AG20443 (cell line): Measurements from ENCODE around the gene SH2D3A.

Experiments used
- DNase-seq: peaks from one replicate; pipeline ENCODE4 v3.0.0; 2012; ENCODE audit warnings: low spot score, mixed read lengths

Gene SH2D3A

DNA sequence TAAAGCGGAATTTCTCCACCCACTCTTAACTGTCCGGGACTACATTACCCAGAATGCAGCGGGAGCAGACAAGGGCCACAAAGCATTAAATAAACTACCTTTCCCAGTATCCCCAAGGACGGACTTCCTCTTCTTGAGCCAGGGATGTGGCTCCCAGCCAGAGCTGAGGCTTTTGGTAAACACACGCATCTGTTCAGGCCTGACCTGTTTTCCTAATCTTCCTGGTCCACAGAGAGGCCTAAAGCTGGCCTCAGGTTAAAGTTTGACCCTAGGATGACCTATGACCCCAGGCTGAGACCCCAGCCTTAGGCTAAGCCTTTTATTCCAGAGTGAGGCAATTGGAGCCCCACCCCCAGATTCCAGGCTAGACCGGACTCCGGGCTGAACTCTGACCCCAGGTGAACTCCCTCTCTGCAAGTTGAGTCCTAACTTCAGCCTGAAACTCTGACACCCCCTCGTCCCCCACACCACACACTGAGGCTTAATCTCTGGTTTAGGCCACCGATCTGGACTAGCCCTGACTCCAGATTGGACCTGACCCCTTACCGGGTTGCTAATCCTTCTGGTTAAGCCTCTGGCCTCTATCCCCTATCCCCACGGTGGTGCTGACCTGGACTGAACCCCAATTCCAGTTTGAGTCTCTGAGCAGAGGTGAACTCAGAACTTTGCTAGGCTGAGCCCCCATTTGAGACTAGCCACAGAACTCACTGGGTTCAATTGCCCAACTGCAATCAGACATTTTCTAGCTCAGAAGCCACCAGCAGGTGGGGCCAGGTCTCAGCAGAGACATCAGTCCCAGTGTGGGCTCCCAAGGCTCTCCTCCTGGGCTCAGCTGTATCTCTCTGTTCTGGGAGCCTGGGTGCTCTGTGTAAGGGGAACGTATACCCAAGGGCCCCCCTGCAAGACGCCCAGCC, 29.1 kb downstream of the SH2D3A start:
- peak; percentile 62 for DNase-seq

DNA sequence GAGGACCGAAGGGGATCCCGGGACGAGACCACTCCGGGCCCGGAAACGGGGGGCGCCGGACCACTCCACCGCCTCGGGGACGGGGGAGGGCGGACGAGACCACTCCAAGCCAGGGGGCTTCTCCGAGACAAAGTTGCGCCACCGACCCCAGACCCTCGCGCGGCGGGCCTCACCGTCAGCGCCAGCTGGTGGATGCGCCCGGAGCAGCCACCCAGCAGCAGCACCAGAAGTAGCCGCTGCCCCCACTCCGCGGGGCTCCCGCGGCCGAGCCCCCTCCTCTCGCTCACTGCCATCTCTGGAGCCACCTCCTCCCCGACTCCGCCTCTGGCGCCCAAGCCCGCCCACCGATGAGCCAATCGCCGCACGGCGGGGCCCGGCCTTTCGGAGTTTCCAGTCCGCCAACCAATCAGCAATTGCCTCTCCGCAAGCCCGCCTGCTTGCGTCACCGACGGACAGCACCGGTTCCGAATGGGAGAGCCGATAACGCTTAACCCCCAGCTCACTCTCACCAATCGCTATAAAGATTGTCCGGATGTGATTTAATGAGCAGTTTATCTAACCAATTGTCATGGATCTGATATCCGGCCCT, 29.9 kb downstream of the SH2D3A start, which contains the start of gene GPR108:
Gene GPR108 (minus strand): TSS at position 297 of the 589 bp plus-strand sequence. CDS start 4 bp downstream, at position 293.
- peak; percentile 99 for DNase-seq

DNA sequence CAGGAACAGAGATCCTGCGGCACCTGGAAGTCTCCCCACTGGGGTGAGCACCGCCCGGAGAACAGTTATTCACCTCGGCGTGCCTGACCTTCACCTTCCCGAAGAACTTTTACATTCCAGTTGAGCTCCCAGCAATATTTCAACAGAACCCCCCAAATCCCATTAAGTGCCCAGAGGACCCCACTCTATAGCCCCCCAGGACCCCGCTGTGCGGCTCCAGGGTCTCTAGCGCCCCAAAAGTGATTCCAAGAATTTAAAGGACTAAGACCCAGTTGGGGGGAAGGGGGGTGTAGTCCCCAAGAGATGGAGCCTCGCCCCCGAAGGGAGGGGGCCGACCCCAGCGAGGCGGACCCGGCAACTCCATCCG, 30.3 kb downstream of the SH2D3A start:
- DNase-seq: no peak

DNA sequence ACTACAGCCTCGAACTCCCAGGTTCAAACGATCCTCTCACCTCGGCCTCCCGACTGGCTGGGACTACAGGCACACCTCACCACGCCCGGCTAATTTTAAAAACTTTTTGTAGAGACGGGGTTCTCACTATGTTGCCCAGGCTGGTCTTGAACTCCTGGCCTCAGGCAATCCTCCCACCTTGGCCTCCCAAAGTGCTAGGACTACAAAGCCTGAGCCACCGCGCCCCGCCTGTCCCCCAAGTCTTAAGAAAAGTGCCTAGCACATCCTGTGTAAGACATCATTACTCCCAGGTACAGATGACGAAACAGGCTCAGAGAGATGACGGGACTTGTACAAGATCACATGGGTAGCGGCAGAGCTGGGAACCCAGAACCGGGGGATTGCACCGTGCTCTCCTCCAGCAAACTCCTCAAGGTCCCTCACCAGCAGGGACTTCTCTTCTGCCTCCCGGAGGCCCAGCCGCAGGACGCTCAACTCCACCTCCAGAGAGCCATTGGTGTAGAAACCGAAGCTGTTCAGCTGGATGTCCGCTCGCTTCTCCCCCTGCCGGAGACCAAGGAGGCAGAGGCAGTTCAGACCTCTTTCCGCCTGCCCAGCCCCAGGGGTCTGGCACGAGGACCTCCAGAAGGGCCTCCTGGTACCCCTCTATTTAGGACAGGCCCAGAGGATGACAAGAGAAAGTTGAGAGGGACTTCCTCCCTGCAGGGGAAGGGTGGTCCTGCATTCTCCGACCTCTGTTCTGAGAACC, 30.9 kb downstream of the SH2D3A start:
- peak; percentile 86 for DNase-seq

DNA sequence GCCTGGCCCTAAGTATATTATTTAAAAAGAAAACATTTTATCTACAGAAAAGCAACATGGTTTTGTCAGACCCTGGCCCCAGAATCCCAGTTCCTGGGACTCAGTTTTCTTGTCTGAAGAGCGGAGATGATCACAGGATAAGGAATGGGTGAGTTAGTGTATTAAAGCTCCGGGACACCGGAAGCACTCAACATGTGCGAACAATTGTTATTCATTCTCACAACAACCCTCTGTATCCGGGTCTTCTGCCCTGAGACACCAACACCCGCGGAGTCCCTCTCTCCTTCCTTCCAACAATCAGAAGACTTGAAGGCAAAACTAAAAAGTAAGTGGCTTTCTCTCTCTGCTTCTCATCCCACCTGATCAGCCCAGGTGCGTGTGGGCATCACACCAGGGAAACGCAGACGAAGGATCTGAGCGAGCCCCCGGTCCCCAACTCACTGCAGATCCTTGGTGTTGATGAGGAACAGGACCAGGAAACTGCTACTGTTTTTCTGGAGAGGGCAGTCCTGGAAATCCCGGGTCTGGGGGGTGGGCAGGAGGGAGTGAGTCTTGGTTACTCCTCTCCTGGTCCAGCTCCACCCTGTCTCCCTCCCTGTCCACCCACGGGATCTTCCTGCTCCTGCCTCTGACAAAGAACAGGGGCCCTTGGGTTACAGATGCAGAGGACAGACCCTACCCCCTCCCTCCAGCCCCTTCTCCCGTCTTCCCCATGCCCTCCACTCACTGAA, 31.9 kb downstream of the SH2D3A start:
- no peak for DNase-seq

DNA sequence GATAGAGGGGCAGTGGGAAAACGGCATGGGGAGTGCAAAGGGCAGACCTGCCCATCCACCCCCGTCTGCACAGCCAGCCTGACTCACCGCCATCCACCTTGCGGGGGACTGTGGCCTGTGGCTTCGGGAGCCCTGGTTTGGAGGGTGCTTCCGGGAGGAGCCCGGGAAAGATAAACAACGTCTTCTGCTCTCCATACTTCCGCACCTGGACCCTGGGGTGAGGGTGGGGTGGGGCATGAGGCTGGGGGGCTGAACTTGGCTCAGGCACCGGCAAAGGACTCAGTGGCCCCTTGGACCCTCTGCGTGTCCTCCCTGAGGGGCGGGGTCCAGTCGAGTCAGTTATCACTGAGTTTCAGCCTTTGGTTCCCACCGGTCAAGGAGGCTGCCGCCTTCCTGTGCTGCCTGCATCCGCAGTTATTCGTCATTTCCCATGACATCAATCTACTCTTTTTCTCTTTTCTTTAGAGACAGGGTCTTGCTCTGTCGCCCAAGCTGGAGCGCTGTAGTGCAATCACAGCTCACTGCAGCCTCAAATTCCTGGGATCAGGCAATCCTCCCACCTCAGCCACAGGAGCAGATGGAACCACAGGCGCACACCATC, 33.0 kb downstream of the SH2D3A start:
- DNase-seq: no peak

DNA sequence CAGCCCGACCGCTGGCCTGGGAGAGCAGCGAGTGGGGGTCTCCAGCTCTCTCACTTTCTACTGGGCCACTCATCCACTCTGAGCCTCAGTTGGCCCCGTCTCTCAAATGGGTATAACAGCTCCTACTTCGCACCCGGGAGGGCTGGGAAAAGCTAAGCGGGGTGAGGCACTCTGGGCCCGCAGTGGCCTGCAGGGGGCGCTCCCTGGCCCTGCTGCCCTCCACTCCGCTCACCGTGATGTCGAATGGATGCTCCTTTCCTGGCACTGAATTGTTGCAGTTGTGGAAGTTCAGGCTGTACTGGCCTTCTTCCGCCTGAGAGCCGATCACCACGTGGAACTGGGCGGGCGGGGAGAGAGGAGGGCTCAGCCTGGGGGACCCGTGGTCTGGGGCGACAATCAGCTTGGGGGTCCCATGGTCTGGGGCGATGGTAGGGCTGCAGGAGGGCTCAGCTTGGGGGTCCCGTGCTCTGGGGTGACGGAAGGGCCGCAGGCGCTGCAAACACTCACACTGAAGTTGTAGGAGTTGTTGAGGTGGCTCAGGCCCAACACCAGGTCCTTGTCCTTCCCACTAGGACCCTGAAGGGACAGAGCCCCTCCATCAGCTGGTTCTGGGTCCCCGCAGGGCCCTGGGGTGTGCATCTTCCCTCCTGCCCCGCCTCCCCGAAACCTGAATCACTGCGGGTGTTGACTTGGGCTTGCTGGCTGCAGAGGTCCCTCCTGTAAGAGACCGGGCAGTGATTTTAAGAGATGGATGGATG, 33.7 kb downstream of the SH2D3A start:
- DNase-seq: no peak

DNA sequence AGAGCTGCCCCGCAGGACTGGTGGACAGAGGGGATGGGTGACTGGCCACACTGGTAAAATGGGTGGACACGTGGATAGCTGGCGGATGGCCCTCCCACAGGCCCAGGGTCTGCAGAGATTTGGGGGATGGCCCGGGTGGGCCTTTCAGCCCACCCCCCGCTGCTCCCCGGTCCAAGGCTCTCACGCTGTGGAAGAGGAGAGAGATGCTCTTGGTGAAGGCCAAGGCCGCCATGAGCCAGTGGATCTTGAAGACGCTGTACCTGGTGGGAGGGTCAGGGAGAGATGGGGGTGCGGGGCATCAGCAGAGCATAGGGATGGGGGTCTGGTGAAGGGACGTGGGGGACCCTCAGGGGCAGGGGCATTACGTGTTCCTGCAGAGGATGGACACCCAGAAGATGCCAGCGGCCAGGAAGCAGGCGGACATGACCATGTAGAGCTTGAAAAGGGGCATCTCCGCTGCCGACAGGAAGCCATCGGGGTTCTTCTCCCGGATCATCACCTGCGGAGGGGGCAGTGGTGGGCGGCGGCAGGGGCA, 34.4 kb downstream of the SH2D3A start:
- DNase-seq: no peak

DNA sequence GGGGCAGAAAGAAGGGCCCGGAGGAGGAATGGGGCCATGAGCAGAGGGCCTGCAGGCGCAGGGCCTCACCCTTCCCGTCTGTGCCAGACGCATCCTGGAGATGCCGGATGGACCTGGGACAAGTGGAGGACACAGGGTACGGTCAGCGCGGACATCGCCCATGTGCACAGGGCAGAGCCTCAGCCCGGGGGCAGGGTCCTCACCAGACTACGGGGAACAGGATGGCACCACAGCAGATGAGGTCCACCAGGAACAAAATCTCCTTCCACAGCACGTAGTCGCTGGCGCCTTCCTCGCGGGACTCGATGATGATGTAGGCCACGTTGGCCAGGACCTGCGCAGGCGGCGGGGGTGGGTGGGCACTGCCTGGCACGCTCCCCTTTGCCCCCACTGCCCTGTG, 35.4 kb downstream of the SH2D3A start:
- DNase-seq: no peak

DNA sequence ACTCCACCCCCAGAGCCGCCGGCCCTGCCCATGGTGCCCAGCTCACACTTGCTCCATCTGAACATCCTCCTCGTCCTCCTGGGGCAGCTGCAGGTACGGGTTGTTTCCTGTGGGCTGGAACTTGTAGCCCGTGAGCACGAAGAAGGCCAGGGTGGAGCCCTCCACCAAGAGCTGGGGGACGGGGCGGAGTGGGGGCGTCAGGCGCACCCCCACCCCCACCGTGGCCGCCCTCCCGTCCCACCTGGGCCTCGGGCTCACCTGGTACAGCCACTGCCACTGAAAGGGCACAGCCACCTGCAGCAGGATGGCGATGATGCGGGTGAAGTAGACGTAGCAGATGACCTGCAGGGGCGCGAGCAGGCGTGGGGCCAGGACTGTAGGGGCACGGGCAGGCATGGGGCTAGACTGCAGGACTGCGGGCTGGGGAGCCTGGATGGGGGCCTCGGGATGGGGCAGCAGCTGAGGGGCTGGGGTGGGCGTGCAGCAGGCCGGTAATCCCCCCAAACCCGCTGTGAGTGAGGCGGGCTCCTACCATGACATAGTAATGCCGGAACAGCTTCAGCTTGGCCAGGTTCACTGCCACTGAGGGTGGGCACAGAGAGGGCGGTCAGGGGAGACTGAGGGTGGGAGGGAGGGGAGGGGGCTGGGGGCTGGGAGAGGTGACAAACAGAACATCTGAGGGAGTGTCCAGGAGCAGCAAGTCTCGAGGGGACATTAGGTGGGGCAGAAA, 36.1 kb downstream of the SH2D3A start:
- DNase-seq: no peak

DNA sequence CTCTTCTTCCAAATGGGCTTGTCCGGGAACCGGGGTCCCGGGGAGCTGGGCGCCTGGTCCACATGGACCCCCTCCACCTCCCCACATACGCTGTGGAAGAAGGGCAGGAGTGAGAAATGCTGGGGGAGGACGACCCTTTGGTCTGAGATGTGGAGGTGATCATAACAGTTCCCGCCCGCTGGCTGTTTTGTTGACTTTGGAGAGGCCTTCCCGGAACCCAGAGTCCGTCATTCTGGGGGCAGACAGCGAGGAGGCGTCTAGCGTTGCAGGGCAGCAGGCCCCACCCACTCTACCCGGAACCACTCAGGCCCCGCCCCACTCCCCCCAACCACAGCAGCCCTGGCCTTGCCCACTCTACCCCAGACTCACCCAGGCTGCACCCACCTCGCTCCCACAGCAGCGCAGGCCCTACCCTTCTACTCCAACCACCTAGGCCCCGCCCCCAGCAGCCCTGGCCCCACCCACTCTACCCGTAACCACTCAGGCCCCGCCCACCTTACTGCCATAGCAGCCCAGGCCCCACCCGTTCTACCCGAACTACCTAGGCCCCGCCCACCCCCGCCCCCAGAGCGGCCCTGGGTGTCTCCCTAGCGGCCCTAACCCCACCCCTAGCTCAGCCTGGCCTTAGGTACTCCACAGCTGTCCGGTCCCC, 37.0 kb downstream of the SH2D3A start:
- no peak for DNase-seq

DNA sequence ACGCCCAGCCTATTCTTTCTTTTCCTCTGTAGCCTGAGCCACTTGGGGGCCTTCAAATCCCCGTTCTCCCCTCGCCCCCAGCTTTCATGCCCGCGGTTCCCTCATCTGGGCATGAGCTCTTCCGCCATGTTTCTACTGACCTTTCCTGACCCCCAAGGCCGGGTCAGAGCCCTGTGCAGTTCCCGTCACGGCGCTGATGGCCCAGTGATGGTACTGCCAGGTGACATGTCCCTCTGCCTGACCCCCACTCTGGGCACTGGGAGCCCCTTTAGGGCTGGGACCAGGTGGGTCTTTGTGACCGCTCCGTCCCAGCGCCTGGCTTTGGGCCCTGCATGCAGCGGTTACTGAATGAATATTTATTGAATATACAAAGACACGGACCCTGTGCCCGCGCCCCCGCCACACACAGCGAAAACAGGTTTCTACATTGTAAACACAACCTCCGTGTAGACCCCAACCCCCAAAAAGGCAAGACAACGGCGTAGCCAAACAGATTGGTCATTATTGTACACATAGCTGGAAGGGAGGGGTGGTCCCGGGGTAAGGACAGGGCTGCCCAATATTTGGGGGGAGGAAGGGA, 37.6 kb downstream of the SH2D3A start:
- no peak for DNase-seq

DNA sequence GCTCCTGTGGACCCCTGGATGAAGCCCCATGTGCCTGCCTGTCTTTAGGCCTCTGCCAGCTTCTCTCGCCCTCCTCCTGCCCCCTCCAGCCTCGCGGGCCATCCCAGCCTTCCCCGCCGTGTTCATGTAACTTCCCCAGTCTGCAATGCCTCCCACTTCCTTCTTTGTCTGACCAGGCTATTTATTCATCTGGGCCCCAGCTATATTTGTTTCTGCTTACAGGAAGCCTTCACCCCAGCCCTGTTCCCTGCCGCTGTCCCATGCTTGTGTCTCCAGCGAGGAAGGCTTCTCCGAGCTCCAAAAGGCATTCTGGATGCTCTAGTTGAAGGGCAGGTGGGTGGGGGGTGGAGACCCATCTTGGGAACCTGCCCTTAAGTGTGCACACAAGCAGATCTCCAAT, 38.9 kb downstream of the SH2D3A start:
- DNase-seq: no peak

DNA sequence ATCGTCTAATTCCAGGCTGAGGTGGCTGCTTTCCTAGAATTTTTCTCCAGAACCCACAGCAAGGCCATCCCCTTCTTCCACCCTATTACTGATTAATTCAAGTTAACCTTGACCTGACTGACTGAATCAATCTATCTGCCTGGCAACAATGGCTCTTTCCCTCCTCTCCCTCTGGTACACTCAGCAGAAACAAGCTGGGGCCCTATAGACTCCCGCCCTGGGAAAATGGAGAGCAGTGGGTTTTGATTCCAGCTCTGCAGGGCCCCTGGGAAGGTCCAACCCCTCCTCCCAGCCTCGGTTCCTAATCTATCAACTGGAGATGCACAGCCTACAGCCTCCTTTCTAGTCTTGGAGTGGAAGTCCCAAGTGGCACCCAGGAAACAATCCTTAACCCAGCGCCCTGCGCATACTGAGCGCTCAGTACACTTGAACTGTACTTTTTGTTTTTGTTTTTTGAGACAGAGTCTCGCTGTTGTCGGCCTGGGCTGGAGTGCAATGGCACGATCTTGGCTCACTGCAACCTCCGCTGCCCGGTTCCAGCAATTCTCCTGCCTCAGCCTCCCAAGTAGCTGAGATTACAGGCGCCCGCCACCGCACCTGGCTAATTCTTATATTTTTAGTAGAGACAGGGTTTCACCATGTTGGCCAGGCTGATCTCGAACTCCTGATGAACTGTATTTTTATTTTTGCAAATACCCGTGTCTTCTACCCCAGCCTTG, 41.6 kb downstream of the SH2D3A start:
- DNase-seq: no peak

DNA sequence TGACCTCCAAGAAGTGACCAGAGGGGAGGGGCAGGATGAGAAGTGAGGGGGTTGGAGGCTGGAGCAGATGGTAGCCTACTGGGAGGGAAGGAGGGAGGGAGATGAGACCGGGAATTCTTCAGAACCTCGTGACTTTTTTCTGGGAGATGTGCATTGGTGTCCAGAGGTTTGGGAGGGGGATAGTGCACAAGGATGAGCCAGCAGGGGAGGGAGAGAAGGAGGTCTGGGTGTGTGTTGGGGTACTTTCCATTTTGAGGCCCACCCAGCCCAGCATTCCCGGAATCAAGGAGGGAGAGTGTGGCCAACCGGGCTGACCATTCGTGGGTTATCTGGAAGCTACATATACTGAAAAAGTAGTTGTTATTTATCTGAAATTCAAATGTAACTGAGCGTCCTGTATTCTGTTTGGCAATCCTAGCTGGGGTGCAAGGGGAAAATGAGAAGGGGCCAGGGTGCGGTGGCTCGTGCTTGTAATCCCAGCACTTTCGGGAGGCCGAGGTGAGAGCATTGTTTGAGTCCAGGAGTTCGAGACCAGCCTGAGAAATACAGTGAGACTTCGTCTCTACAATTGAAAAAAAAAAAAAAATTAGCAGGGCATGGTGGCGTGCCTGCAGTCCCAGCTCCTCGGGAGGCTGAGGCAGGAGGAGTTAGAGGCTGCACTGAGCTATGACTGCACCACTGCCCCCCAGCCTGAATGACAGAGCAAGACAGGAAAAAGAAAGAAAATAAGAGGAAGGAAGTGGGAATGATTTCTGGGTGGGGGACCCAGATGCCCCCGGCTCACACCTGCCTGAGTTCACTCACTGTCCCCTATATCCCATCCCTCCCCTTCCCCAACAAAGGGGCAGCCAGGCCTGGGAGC, 42.4 kb downstream of the SH2D3A start:
- DNase-seq: no peak

DNA sequence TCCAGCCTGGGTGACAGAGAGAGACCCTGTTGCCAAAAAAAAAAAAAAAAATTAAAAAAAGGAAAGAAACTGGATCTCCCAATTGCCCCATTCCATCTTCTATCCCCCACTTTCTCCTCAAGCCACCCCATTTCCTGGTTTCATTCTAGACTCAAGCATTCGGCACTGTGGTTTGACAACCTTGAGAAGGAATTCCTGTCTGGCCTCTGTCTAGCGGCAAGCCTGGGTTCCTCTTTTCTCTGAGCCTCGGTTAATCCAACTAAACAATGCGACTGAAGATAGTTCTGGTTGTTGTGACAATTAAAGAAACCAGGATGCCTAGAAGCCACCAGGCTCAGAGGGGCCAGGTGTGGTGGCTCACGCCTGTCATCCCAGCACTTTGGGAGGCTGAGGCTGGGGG, 43.5 kb downstream of the SH2D3A start:
- no peak for DNase-seq

DNA sequence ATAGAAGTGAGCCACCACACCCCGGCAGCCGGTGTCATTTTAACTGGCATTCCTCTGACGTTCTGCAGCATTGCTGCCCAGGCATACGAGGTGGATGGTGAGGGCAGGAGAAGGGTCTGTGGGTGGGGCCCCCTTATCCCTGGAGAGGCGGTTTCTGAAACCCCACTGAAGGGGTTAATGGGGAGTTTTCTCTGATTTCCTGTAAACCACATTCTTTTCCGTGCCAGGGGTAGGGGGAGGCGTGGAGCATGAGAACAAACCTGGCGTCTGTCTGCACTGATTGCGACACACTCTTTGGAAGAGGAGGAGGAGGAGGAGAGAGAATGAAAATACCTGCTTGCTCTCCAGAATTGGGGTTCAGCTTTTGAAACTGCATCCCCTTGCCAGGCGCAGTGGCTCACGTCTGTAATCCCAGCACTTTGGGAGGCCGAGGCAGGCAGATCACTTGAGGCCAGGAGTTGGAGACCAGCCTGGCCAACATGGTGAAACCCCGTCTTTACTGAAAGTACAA, 44.1 kb downstream of the SH2D3A start:
- peak; percentile 49 for DNase-seq
